Measurements from ENCODE around the gene CSNK2A2. TPM values are rescaled to one million over a fixed set of nuclear protein-coding genes. Genes with fewer than 3 reads are reported as not detected.

CSNK2A2 gene
- total and polyA plus RNA-seq, 8 donors = 55.5 to 84.6 (median 73.8) TPM

DNA sequence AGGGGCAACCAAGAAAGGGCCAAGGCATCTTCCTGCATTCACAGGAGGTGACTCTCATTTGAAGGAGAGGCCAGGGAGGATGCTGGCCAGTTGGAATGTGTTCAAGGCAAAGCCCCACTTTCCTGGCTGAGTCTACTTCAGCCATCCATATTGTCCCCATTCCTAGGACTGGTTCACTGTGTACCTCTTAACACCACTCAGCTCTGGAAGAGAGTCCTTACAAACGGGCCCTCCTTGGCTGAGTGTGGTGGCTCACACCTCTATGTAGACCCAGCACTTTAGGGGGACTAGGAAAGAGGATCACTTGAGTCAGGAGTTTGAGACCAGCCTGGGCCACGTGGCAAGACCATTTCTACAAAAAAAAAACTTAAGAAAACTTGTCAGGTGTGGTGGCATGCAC, 40.7 kb downstream of the CSNK2A2 start:
- no peaks in the 10 kb centered on the region for H3K9me3 ChIP-seq
- TF ChIP-seq, protein P1, sequence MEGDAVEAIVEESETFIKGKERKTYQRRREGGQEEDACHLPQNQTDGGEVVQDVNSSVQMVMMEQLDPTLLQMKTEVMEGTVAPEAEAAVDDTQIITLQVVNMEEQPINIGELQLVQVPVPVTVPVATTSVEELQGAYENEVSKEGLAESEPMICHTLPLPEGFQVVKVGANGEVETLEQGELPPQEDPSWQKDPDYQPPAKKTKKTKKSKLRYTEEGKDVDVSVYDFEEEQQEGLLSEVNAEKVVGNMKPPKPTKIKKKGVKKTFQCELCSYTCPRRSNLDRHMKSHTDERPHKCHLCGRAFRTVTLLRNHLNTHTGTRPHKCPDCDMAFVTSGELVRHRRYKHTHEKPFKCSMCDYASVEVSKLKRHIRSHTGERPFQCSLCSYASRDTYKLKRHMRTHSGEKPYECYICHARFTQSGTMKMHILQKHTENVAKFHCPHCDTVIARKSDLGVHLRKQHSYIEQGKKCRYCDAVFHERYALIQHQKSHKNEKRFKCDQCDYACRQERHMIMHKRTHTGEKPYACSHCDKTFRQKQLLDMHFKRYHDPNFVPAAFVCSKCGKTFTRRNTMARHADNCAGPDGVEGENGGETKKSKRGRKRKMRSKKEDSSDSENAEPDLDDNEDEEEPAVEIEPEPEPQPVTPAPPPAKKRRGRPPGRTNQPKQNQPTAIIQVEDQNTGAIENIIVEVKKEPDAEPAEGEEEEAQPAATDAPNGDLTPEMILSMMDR (IDR thresholded peaks at IDR 0.05) = no peak
- no peaks in the 10 kb centered on the region for H3K4me1 ChIP-seq
- peaks cover 0 to 42% of the 10 kb centered on the region in 2 donors for H3K36me3 ChIP-seq
- peak; percentile 30 for ATAC-seq
- H3K4me3 ChIP-seq = no peak overlapping the region
- intact Hi-C loops (cut with DNase I) = no loop called here
- no peak for DNase-seq
- no peak overlapping the region for H3K27ac ChIP-seq
- H3K27me3 ChIP-seq = no peaks in the 10 kb centered on the region

DNA sequence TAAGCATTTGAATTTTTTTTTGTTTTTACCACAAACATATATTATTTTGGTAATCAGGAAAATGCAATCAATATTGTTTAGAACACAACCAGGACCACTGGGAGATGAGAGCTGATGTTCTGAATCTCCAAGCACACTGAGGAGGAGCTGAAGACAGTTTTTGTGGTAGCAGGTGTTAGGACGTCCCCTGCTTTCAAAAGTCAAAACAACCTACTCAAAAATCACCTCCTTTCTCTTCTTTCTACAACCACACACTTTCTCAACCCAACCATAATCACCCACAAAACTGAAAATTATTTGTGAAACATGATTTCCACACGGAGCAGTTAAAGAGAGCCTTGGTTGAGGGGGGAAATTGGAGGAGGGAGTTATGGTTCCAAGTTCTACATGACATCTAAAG, 42.1 kb downstream of the CSNK2A2 start:
- intact Hi-C loops (cut with DNase I) = no loop called here

DNA sequence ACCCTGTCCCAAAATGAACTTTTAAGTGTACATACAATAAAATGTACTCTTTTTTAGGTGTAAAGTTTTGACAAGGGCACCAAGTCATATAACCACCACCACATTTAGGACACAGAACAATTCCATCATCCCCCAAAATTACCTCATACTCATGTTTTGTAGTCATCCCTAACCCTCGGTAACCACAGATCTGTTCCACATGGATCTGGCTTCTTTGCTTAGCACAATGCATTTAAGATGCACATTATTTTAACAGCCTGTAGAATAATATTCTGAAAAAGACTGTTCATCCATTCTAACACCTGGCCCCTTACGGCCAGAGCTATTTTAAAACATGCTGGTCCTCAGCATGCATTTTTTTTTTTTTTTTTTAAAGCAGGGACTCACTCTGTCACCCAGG, 43.6 kb downstream of the CSNK2A2 start:
- DNase-seq (no peak), ATAC-seq (no peak)
- no peaks in the 10 kb centered on the region for H3K27me3 ChIP-seq
- H3K27ac ChIP-seq = no peak overlapping the region
- no peaks in the 10 kb centered on the region for H3K4me1 ChIP-seq
- H3K4me3 ChIP-seq = no peak overlapping the region
- peaks cover 0 to 17% of the 10 kb centered on the region in 2 donors for H3K36me3 ChIP-seq
- intact Hi-C loops (cut with DNase I) = no loop called here
- TF ChIP-seq, protein P1 (IDR thresholded peaks at IDR 0.05) = no peak
- no peaks in the 10 kb centered on the region for H3K9me3 ChIP-seq

More for the DNA sequence above, 42.1 kb downstream of the CSNK2A2 start:
- Histone ChIP-seq H3K9me3 (no peaks in the 10 kb centered on the region), H3K27ac (no peak overlapping the region), H3K4me3 (no peak overlapping the region), H3K36me3 (peaks cover 0 to 29% of the 10 kb centered on the region in 2 donors), H3K27me3 (no peaks in the 10 kb centered on the region), H3K4me1 (no peaks in the 10 kb centered on the region)
- TF ChIP-seq, protein P1 (IDR thresholded peaks at IDR 0.05) = no peak
- no peak for DNase-seq
- no peak for ATAC-seq

DNA sequence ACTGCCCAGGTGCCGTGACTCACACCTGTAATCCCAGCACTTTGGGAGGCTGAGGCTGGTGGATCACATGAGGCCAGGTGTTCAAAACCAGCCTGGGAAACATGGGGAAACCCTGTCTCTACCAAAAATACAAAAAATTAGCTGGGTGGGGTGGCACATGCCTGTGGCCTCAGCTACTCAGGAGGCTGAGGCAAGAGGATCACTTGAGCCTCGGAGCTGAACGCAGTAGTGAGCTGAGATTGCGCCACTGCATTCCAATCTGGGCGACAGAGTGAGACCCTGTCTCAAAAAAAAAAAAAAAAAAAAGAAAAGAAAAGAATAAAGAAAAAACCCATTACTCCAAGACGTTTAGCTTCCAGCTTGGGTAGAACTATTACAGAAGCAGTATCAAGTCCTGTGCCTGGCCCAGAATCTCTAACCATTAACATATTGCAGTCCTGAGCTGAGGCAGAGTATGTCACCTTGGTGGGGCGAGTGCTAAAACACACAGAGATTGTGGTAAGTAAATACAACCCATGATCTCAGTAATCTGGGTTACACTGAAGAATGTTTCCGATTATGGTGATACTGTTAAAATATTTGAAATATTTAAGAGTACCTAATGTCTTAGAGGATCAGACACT, 45.5 kb downstream of the CSNK2A2 start:
- Histone ChIP-seq H3K9me3 (no peaks in the 10 kb centered on the region), H3K4me1 (no peaks in the 10 kb centered on the region), H3K27me3 (no peaks in the 10 kb centered on the region), H3K4me3 (no peak overlapping the region), H3K36me3 (peaks cover 0 to 2% of the 10 kb centered on the region in 2 donors), H3K27ac (no peak overlapping the region)
- DNase-seq = no peak
- TF ChIP-seq, protein P1 (IDR thresholded peaks at IDR 0.05) = no peak
- ATAC-seq = no peak
- intact Hi-C loops (cut with DNase I) = no loop called here

DNA sequence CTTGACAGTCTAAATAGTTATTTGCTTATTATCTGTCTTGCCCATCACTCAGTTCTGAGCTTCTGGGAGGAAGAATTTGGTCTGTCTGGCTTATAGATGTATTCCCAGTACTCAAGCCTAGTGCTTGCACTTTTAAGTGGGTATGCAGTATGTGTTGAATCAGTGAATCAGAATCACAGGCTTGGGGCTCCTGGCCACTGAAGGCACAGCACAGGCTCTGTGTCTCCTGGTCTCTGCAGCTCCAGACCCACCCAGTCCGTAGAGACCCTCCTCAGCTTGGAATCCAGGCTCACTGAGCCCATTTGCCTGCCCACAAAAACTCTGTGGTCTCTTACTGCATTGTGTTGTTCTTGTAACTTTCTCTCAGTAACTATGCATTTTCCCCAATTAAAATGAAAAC, 49.4 kb downstream of the CSNK2A2 start:
- ATAC-seq (no peak), DNase-seq (no peak)
- Histone ChIP-seq H3K4me3 (no peak overlapping the region), H3K27me3 (no peaks in the 10 kb centered on the region), H3K27ac (no peak overlapping the region), H3K4me1 (no peaks in the 10 kb centered on the region), H3K36me3 (no peaks in the 10 kb centered on the region), H3K9me3 (no peaks in the 10 kb centered on the region)
- TF ChIP-seq, protein P1 (IDR thresholded peaks at IDR 0.05) = no peak
- intact Hi-C loops (cut with DNase I) = no loop called here
